ENCODE results near the gene CYB561A3.

DNA sequence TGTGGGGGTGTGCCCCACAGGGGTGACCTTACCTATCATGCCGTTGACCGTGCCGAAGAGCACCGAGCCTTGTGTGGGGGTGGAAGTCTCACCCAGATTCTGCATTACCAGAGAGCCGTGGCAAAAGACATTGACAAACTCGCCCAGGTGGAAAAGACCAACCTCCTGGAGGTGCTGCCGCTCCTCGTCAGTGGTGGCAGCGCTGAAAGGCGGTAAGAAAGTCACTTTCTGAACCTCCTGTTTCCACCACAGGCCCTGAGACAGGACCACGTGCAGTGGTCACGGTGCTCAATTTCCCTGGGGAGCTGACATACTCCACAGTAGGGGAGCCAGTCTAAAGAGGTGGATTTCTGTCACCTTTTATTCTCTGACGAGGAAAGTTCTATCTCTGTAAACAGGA lies 59.1 kb downstream of the CYB561A3 start:
- TF ChIP-seq CTCF (IDR thresholded peaks at IDR 0.05) (no peak), POLR2A (IDR thresholded peaks at IDR 0.05) (no peak)

Data from Peyer's patch (tissue), 4 donors.